Breast epithelium (tissue), 4 donors: ENCODE results near the gene SPACA6. TPM values are rescaled to one million over a fixed set of nuclear protein-coding genes. Genes with fewer than 3 reads are reported as not detected.
A peak's percentile ranks its signal among the peaks of the same experiment; 100 is the strongest.

Source experiments
- DNase-seq, 2 donors: peaks; one replicate each; pipeline ENCODE4 v3.0.0-alpha.2; 2019; ENCODE audit warnings: low spot score in 2 of 2
- H3K27ac ChIP-seq, 2 donors: fragments of 200-600 bp; sonication (generic) in 1 of 2; one replicate each; pipeline ENCODE4 v1.5.1; 2016 to 2019; ENCODE audit warnings: mild to moderate bottlenecking in 1 of 2
- H3K27me3 ChIP-seq, 2 donors: fragments of 200-600 bp; sonication (generic) in 1 of 2; one replicate each; pipeline versions ENCODE4 v1.5.1 to v1.6.0; 2017 to 2019; ENCODE audit warnings: control low read depth in 1 of 2, mild to moderate bottlenecking in 1 of 2
- H3K36me3 ChIP-seq: fragments of 200-600 bp; one replicate; pipeline ENCODE4 v1.5.1; 2019
- H3K4me1 ChIP-seq, 2 donors: fragments of 200-600 bp; sonication (generic); one replicate each; pipeline ENCODE4 v1.5.1; 2016 to 2019; ENCODE audit warnings: control low read depth in 1 of 2
- H3K4me3 ChIP-seq, 3 donors: fragments of 200-600 bp; sonication (generic); 1 replicate in 2 of 3; 2 replicates in 1 of 3; pipeline ENCODE4 v1.5.1; 2016 to 2019; ENCODE audit warnings: mild to moderate bottlenecking in 3 of 3, moderate library complexity in 2 of 3
- H3K9me3 ChIP-seq, 2 donors: fragments of 200-600 bp; sonication (generic) in 1 of 2; one replicate each; pipeline ENCODE4 v1.5.1; 2016 to 2019; ENCODE audit warnings: control low read depth in 1 of 2
- CTCF ChIP-seq, 3 donors: fragments of 450-650 bp; IDR thresholded peaks; one replicate each; pipeline ENCODE4 v1.5.1; 2016 to 2017; ENCODE audit warnings: antibody characterized with exemption in 3 of 3, mild to moderate bottlenecking in 3 of 3, moderate library complexity in 3 of 3
- POLR2A ChIP-seq: fragments of 450-650 bp; IDR thresholded peaks from one replicate; pipeline ENCODE4 v1.6.1; 2016; ENCODE audit warnings: antibody characterized with exemption, mild to moderate bottlenecking, moderate library complexity
- POLR2AphosphoS5 ChIP-seq, 3 donors: sonication (generic); formaldehyde crosslinking; IDR thresholded peaks; one replicate each; pipeline ENCODE4 v1.6.1; 2017; ENCODE audit warnings: antibody characterized with exemption in 3 of 3
- intact Hi-C: fragments of 100-400 bp; cut with DNase I; formaldehyde crosslinking; loops from one replicate; pipeline ENCODE4 v1.15.1; 2023; ENCODE audit warnings: low total_unique reads
- total RNA-seq, 3 donors: library from RNA; depleted of rRNA; stranded (reverse); fragments of >200 nt; gene quantifications; one replicate each; pipeline ENCODE4 v1.1.0, GENCODE V29; 2016

The SPACA6 gene
- total RNA-seq, 3 donors from 2014 or later: 9.1 to 29.3 (median 27.2) TPM

DNA sequence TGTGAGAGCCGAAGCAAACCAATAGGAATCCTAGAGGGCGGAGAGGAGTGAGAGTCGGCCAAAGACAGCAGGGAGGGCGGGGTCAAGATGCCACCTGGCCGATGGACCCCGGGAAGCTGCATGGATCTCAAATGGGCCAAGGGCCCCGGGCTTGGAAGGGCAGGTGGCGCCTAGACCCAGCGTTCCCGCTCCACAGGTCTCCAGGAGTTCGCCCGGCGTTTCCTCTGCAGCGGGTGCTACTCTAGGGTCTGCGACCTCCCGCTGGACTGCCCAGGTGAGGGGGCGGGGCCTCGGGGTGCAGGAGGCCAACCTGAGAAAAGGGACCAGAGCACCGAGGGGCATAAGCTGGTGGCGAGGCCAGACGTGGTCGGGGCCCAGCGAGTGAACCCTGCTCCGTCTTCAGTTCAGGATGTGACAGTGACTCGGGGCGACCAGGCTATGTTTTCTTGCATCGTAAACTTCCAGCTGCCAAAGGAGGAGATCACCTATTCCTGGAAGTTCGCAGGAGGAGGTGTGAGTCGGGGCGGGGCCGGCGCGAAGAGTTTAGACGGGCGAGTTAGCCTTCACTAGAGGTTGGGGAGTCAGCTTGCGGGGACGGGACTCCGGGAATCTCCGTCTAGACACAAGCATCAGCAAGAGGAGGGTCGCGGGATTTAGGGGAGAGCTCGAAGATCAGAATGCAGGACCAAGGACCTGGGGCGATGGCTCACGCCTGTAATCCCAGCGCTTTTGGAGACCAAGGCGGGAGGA lies 9.9 kb downstream of the SPACA6 start:
- Histone ChIP-seq H3K27ac (peak overlapping the region; percentile 92 to 97), H3K4me3 (peak overlapping the region; percentile 64 to 84 (median 71)), H3K9me3 (no peaks in the 10 kb centered on the region), H3K36me3 (no peaks in the 10 kb centered on the region), H3K4me1 (no peaks in the 10 kb centered on the region), H3K27me3 (no peaks in the 10 kb centered on the region)
- TF ChIP-seq POLR2AphosphoS5 (IDR thresholded peaks at IDR 0.05) (no peak), POLR2A (no peak), CTCF (IDR thresholded peaks at IDR 0.05) (no peak)
- DNase-seq: peak; percentile 66 to 74
- intact Hi-C loops: no loop called here

- H3K4me3 ChIP-seq: peak overlapping the region; percentile 64 to 84 (median 71)
- no peaks in the 10 kb centered on the region for H3K36me3 ChIP-seq
- intact Hi-C loops: no loop called here
- peak overlapping the region; percentile 92 to 97 for H3K27ac ChIP-seq
- TF ChIP-seq POLR2AphosphoS5 (IDR thresholded peaks at IDR 0.05): peak; percentile 82 to 97 (median 87)
- peak; percentile 32 to 36 (median 36) for TF ChIP-seq CTCF (IDR thresholded peaks at IDR 0.05)
- peak; percentile 79 for TF ChIP-seq POLR2A
- H3K9me3 ChIP-seq: no peaks in the 10 kb centered on the region
- DNase-seq: peak; percentile 96
- H3K27me3 ChIP-seq: no peaks in the 10 kb centered on the region
- no peaks in the 10 kb centered on the region for H3K4me1 ChIP-seq
Observed at GRCh38 chr19:51703575-51704515, 10.7 kb downstream of the SPACA6 start.

GRCh38 chr19:51704626-51705025 lies 11.5 kb downstream of the SPACA6 start:
- H3K36me3 ChIP-seq: no peaks in the 10 kb centered on the region
- peak overlapping the region; percentile 92 to 97 for H3K27ac ChIP-seq
- peak overlapping the region; percentile 64 to 84 (median 71) for H3K4me3 ChIP-seq
- no peaks in the 10 kb centered on the region for H3K4me1 ChIP-seq
- intact Hi-C loops: no loop called here
- H3K9me3 ChIP-seq: no peaks in the 10 kb centered on the region
- no peak for DNase-seq
- TF ChIP-seq POLR2A (no peak), POLR2AphosphoS5 (IDR thresholded peaks at IDR 0.05) (no peak), CTCF (IDR thresholded peaks at IDR 0.05) (no peak)
- H3K27me3 ChIP-seq: no peaks in the 10 kb centered on the region

DNA sequence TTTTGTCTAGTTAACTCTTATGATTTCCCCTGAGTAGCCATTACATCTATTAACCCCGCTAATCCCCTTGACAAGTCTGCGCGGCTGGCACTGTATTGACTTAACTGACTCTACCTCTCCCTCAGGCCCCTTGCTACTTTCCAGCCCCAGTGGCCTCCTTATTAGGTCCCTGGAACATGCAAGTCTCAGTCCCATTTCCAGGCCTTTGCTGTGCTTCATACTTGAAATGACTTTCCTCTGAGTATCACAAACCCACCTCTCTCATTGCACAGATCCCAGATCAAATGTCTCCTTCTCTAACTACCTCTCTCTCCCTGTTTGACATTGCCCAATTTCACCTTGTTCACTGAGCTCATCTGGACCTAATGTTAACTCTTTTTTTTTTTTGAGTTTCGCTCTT lies 13.2 kb downstream of the SPACA6 start:
- no peaks in the 10 kb centered on the region for H3K36me3 ChIP-seq
- no peaks in the 10 kb centered on the region for H3K4me1 ChIP-seq
- H3K27me3 ChIP-seq: no peaks in the 10 kb centered on the region
- no peak overlapping the region for H3K4me3 ChIP-seq
- H3K27ac ChIP-seq: no peak overlapping the region
- TF ChIP-seq CTCF (IDR thresholded peaks at IDR 0.05) (no peak), POLR2AphosphoS5 (IDR thresholded peaks at IDR 0.05) (no peak), POLR2A (no peak)
- H3K9me3 ChIP-seq: no peaks in the 10 kb centered on the region
- DNase-seq: no peak
- intact Hi-C loops: no loop called here

DNA sequence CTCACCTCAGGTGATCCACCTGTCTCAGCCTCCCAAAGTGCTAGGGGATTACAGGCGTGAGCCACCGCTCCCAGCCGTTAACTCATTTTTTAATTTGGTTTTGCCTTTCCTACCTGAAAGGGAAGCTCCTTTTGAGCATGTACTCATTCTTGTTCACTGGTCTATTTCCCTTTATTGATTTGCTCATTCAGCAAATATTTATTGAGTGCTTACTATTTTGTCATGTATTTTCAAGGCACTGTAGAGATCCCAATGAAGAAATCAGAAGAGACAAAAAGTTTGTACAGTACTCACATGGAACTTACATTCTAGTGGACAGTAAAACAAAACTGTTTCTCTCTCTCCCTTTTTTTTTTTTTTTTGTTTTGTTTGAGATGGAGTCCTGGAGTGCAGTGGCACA lies 13.8 kb downstream of the SPACA6 start:
- no peak for TF ChIP-seq CTCF (IDR thresholded peaks at IDR 0.05)
- TF ChIP-seq POLR2A: no peak
- TF ChIP-seq POLR2AphosphoS5 (IDR thresholded peaks at IDR 0.05): no peak
- H3K9me3 ChIP-seq: no peaks in the 10 kb centered on the region

More for the DNA sequence above, 13.8 kb downstream of the SPACA6 start:
- Histone ChIP-seq H3K27ac (no peak overlapping the region), H3K36me3 (no peaks in the 10 kb centered on the region), H3K4me1 (no peaks in the 10 kb centered on the region), H3K4me3 (no peak overlapping the region), H3K27me3 (no peaks in the 10 kb centered on the region)
- intact Hi-C loops: no loop called here
- no peak for DNase-seq
